NCI-H146 (cell line): ENCODE results near the gene SLCO3A1.

Experiments
- DNase-seq: peaks from one replicate; lab custom pipeline; 2025; lab: John Stamatoyannopoulos, UW

The SLCO3A1 gene

DNA sequence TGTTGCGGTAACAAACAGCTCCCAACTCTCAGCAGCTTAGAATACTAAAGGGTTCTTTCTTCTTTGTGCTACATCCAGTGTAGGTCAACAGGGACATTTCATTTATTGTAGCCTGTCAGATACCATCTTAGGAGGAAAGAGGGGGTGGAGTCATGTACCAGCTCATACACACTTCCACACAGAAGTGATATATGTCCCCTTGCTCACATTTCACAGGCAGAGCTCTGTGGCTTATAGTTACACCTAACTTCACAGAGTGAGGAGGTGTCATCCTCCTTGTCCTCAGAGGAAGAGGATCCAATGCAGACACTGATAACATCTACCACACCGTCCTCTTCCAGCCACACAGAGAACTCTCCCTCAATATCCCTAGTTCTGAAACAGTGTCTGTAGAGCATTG is 247.2 kb downstream of the SLCO3A1 start:
- DNase-seq: no peak

DNA sequence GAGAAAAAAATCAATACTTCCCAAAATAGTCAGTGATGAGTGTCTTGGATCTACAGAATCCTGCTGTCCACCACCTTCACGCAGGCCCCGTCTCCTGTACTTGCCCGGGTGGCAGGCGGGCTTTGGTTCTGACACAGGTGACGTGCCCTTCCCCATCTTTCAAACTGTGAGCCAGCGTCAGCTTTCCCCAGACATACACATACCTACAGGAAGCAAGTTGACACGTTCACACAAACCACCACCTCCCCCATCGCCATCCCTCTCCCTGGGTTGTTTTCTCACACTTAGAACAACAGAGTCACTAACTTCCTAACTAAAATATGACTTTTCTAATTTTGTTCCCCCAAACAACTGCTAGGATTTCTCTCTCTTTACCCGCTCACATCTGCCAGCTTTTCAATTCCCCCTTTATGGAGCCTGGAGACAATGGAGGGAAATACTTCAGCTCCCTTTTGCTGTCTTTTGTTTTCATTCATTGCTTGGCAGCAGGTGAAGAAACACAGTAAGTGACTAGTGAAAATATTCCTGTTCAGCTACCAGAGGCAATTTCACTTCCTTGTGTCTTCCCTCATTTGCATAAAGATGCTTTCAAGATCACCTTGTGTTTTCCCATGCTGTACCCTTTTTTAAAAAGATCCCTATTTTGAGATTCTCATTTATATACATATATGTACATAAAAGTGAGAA is 248.3 kb downstream of the SLCO3A1 start:
- DNase-seq: no peak

DNA sequence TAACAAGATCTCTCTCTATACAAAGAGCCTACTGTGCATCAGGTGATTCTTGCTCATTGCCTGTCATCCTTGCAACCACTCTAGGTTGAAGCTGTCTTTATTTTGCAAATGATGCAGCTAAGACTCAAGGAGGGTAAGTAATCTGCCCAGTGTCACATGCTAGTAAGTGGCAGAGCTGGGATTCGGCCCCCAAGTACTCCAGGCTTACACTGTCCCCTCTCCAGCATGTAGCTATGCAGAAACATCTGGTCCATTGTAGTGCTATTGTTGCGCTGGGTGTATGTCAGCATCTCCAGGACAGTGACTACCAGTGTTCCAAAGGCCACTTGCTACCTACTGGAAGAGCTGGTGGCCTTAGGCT is 248.9 kb downstream of the SLCO3A1 start:
- DNase-seq: no peak

DNA sequence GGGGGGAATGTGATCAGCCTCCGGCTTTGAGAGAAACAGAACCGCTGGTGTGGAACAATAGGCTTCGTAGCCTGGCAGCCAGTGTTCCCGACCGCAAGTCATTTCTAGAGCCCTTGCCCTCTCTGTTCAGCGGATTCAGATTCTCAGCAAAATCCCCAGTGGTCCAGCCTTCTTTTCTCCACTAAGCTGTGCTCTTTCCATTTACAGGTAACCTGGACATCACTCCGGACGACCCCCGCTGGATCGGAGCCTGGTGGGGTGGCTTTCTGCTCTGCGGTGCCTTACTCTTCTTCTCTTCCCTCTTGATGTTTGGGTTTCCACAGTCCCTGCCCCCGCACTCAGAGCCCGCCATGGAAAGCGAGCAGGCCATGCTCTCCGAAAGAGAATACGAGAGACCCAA is 250.6 kb downstream of the SLCO3A1 start:
- DNase-seq: no peak

DNA sequence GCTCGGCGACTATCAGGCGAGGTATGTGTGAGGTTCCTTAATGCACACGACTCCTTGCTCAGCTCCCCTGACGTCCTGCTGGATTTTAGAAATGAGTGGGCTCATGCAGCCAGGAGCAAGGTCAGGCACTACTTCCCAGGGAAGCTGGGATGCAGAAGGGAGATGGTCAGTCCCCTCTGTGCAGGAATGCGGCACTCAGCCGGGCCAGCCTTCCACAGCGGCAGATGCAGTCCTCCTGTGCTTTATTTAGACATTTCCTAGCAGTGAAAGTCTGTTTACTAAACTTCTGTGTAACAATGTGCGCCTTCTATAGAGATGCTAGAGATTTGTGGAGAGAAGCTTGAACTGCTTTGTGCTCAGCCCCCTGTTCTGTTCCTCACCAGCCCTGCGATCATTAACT is 252.1 kb downstream of the SLCO3A1 start:
- DNase-seq: no peak

DNA sequence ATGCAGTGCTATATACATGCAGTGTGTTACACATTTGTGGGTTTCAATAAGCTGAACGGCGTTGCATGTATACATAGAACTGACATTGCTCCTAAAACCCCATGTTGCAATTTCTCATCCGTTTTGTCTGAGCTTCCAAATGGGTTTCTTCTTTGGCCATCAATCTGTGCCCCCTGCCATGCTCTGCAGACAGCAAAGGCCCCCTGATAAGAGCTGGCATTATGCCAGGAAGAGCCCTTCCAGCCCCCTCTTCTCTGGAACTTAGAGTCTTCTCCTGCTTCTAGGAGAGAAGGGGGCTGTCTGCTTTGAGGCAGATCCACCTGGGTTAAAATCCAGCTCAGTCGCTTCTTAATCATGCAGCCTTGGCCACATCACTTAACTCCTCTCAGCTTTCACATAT is 254.0 kb downstream of the SLCO3A1 start:
- no peak for DNase-seq

DNA sequence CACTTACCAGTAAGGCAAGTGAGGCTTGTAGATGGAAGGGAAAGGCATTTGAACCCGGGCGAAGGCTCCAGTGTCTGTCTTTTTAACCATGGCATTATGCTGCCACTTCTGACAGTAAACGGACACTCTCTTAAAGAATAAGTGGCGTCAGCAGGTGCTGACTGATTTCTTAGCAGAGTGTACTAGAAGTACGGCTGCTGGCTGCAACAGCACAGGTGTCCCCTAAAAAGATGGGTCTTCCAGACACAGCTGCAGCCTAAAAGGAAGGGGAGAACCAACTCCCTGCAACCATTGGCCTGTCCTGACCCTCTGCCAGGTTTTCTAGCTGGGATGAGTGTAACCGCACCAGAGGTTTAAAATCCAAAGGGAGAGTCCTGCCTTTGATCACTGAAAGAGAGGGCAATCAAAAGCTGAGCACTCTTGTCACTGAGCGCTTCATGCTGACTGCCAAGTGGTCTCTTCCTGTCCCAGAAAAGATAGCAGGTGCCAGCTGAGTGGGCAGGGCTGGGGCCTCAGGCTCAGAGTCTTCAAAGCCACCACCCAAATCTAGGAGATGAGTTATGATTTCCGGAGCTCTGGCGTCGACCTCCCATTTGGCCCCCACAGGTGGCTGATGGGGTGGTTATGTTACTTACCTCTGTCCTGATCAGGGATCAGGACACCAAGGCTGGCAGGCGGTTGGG is 255.8 kb downstream of the SLCO3A1 start:
- no peak for DNase-seq

DNA sequence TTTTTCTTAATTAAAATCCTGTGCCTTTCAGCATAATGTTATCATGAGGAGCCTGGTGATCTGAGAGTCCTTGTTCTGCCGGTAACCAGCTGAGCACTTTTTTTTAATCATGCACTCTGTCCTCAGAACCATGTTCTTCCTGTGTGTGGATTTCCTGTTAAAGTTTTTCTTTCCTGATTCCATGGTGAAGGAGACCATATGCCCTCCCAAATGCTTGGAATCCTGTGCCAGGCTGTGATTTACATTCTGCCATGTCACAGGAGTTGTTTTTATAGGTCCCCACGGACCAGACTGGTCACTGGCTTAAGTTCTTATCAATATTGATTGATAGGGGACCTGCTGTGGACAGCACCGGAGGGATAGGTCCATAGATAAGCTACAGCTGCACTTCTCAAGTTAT is 257.8 kb downstream of the SLCO3A1 start:
- no peak for DNase-seq

DNA sequence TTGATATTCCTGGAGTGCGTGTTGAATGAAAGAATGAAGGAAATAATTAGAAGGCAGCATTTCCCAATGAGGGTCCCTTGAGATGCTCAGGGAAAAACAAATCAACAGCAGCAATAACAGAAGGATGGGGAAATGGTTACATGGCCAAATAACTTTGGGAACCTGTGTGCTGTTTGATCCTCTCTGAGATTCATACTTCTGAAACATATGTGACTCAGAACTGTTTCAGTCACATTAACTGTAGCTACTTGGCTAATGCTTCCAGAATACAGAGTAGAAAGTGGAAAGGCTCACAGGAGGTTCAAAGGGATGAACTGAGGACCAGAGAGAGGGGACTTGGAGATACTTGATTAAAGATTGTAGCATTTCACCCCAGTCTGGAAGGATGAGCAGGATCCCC is 258.2 kb downstream of the SLCO3A1 start:
- DNase-seq: no peak

DNA sequence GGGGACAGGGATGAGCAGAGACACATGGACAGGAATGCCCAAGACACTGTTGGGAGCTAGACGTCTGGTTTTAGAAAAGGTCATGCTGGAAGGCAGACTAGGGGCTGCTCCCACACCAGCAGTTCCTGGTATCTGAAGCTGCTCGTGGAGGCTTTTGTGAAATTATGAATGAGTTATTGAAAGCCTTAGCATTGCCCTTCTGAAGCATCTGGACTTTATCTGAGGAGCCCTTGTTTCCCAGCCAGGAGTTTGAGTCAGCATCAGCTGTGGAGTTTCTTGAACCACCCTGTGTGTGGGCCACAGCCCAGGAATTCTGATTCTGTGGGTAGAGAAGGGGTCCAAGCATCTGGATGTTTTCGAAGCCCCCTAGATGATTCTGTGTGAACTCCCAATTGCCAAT is 258.7 kb downstream of the SLCO3A1 start:
- DNase-seq: no peak

DNA sequence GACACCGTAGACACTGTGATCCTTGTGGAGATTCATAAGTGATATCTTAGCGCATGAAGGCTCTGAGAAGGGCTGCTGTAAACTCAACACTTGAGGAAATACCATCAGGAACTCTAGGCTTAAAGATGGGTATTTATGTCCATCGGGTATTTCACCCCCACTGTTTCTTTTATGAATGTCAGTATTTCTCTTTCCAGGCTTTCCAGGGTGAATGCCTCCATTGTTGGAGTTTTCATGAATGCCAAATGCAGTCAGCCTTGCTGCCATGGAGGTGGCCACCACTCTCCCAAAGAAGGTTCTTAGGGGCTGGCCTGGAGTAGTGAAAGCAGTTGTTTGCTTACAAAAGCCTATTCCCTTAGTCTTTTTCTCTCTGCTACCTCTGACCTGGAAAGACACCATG is 259.2 kb downstream of the SLCO3A1 start:
- no peak for DNase-seq

DNA sequence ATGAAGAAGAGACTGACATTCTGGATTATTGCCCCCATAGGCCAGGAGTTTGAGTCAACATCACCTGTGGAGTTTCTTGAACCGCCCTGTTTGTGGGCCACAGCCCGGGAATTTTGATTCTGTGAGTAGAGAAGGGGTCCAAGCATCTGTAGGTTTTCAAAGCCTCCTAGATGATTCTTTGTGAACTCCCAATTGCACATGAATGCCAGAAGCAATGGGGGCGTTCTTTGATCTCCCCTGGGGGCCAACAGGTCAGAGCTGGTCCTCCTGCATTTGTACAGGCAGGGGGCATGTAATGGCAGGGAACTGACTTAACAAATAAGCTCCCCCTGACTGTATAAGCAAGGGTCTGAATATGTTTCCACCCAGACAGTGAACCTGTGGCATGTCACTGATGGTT is 260.3 kb downstream of the SLCO3A1 start:
- no peak for DNase-seq

DNA sequence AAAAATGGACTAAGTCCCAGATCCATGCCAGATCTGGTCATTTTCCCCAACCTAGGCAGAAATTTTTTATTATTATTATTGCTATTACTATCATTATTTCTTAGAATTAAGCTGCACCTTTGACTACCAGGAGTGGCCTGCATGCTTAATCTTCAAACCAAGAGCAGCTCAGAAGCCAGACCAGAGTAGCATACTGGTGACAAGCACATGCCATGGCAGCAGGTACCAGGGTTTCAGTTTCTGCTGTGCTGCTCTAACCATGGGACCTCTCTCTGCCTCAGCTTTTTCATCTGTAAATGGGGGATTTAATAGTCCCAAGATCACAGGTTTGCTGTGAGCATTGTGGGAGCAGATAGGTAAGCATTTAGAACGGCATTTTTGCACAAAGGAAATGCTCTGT is 262.3 kb downstream of the SLCO3A1 start:
- DNase-seq: no peak

DNA sequence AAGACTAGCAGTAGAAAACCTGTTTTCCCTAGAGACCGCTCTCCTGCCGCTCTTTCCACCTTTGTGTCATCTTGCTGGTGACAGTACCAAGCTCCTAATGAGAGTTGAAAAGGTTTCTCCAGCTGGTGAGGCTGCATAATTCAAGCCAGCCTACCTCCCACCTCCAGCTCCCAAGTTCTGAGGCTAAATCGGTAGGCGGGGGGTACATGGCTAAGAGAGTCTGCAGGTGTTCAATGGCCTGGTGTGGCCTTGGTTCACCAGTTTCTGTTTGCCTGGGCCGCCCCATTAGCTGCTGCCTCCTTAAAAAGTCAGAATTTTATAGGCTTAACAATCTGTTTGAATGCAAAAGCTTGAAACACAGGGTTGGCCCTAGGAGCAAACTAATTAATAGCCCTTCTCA is 262.8 kb downstream of the SLCO3A1 start:
- no peak for DNase-seq

DNA sequence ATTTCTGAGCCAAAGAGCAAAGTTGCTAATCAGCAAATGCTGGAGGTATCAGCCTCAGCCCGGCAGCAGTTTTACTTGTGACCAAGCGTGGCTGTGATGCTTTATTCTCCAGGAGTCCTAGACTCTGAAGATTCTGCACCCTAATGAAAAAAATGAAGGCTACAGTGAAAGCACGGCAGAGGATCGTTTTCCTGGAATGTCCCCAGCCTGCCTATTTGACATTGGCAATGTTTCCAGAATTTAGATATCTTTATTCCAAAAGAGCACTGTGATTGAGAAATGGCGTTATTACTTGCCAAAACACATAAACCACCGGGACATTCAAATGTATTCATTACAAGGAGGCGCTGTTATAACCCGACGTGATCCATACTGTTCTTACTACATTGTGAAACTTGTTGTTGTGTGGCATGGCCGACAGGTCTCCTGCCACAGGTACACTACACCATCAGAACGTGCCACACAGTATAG is 263.8 kb downstream of the SLCO3A1 start:
- DNase-seq: no peak

DNA sequence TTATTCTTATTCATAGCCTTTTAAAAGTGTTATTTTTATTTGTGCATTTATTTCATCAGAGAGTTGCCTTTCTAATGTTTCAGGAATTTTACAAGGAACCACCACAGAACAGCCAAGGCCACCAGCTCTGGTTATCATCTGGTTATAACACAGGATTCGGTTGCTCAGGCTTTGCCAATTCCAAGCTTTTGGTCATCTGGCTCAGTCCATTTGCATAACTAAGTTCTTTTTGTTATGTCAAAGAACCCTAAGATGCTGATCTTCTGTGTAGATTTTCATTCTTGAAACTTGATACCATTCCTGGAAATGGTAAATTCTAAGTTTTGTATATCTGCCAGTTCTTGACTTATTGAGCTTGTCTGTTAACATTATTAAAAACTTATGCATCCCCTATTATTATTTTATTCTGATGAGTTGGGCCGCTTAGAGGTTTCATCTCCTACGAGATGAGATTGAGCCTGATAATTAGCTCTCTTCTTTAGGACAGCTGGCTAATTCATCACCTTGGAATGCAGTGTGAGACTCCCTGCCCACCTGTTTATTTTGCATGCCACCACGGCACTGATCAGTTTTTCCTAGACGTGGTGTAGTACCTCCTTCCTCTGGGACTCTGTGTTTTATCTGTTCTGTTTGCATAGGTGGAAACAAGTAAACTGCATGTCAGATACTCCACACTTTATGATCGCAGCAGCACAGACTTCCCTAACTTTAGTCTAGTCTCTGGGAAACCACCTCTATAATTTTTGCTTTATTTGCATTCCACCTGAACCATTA is 264.8 kb downstream of the SLCO3A1 start:
- no peak for DNase-seq

DNA sequence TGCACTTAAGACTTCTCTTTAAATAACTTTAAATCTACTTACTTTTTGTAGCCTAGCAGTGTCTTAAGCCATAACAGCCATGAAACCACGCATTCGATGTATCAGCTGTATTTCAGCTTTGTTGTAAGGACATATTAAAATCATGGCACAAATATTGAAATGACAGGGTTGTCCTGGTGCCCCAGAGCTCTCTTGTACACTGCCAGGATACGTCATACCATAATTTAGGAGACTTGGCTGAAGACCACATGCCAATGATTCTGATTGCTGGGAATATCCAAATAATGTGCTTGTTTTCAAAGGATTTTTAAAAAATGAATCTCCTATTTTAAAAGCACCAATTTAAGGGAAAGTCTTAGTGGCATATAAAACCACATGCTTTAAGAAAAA is 265.4 kb downstream of the SLCO3A1 start:
- no peak for DNase-seq

DNA sequence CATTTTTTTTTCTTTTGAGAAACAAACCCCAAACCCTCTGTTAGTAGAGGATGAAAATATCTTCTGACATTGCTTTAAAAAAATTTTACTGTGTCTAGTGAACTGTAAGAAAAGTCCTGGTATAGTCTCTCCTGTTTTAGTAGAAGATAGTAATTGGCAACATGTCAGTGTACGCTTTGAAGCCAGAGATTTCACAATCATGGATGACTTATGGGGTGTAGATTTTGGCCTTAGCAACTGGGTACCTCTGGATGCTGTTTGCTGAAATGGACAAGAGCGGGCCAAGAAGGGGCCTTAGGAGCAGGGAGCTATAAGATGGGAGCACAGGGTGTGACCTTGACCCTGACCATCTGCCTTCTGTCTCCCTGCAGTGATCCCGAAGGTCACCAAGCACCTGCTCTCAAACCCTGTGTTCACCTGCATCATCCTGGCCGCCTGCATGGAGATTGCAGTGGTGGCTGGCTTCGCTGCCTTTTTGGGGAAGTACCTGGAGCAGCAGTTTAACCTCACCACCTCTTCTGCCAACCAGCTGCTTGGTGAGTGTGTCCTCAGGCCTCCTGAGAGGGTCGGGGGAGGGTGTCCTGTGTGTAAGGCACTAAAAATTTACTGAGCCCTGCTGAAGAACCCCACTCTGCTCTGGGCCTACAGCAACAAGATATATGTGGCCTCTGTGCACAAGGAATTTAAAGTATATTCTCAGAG is 266.7 kb downstream of the SLCO3A1 start:
- DNase-seq: no peak

DNA sequence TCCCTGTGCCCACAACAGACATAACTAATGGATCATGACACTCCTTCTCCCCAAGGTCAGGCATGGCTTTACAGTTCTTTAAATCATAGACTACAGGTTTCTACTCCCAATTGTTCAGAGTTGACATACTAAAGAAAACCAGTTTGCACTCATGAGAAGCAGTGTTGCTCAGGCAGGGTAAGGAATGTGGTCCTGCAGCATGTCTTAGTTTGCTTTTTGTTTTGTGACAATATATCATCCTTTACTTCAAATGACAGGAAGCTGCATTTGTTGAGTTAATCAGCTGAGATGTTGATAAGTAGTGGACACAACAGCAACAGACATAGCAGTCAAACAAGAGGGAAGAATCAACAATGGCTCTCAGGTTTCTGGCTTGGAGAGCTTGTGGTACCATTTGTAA is 267.5 kb downstream of the SLCO3A1 start:
- no peak for DNase-seq

DNA sequence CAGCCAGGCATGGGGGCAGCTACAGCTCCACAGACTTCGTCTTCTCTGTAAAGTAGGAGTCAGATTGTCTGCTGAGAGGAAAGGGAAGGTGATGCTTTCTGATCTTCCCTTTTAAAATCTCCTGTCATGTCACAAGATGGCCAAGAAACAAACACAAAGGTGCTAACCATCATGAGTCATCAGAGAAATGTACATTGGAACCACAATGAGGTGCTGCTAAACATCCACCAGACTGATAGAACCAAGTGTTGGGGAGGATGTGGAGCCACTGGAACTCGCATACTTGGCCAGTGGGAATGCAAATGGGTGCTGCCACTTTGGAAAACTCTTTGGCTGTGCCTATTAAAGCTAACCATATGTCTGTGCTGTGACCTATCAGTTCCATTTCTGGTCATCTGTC is 268.8 kb downstream of the SLCO3A1 start:
- no peak for DNase-seq

DNA sequence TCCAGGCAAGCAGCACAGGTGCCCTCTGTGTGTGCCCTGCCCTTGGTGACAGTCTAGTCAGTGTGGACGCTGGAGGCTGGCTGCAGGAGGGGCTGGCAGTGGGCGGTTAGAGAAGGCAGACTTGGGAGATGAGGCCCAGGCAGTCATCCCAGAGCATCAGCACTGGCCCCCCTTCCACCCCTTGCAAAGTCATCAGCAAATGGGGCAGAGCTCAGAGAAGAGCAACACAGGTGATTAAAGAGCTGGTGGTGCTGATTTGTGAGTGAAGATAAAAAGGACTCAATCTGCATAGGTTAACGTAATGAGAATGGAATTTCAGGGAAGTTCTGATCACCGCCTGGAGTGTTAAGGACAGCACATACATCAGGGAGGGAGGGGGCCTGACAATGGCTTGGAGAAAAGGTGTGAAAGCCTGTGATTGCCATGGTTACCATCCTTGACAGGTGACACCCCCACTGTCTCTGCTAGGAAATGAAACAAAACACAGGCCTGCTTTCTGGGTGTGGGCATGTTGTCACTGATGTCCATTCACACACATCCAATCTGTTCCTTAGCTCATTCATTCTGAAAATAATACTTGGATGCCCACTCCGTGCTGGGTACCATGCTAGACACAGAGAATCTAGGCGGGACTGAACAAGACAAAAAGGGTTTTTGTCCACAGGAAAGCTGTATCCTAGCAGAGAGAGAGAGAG is 270.6 kb downstream of the SLCO3A1 start:
- DNase-seq: no peak

DNA sequence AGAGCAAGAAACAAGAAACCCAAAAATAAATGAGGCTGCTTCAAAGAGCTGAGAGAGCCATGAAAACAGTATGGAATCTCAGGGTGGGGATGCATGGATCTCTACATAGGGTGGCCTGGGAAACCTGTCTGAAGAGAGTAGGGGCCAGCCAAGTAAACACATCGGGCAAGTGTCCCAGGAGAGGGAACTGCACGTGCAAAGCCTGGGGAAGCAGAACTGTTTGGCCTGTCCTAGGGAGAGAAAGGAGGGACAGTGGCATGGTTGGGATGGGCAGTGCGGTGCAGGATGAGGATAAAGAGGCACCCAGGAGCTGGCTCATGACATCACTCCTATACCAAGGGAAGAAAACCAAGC is 271.1 kb downstream of the SLCO3A1 start:
- DNase-seq: no peak
